Measurements from ENCODE around the gene PKP1.

GRCh38 chr1:201302163-201303152, 19.2 kb downstream of the PKP1 start:
- TF ChIP-seq POLR2A (IDR thresholded peaks at IDR 0.05) (no peak), CTCF (IDR thresholded peaks at IDR 0.05) (no peak)
